Measurements from ENCODE around the gene CDK9. TPM values are rescaled to one million over a fixed set of nuclear protein-coding genes. Genes with fewer than 3 reads are reported as not detected.
A peak's percentile ranks its signal among the peaks of the same experiment; 100 is the strongest.
"Not testable (repeated sequence)": the region's sequence is repeated elsewhere in the genome, so short reads cannot be mapped to it uniquely, and the experiment has no call there.

The CDK9 gene
- total and polyA plus RNA-seq, 7 donors: 26.5 to 46.1 (median 39.3) TPM

DNA sequence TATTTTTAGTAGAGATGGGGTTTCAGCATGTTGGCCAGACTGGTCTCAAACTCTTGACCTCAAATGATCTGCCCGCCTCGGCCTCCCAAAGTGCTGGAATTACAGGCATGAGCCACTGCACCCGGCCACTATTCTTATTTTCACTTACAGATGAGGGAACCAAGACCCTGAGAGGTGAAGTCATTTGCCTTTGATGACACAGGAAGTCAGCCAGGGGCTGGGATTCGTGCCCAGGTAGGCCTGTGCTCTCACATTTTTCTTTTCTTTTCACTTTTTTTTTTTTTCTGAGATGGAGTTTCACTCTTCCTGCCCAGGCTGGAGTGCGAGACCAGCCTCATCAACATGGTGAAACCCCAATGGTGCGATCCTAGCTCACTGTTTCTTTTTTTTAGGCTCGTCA, 46.4 kb downstream of the CDK9 start:
- DNase-seq (no peak), ATAC-seq (no peak)
- intact Hi-C loops (cut with DNase I): no loop called here
- Histone ChIP-seq H3K27me3 (ENCODE audit: insufficient read depth in 3 of 3, low read length in 2 of 3) (no peaks in the 10 kb centered on the region), H3K4me3 (no peak overlapping the region), H3K27ac (no peak overlapping the region), H3K36me3 (ENCODE audit: insufficient read depth in 1 of 2, low read depth in 1 of 2) (peaks cover 0 to 8% of the 10 kb centered on the region in 2 donors), H3K4me1 (peaks cover 32% of the 10 kb centered on the region), H3K9me3 (no peaks in the 10 kb centered on the region)
- 35 to 59% (median 42%) methylated on average over 7 of the region's 7 CpGs for WGBS, 3 donors
- TF ChIP-seq, protein P1, sequence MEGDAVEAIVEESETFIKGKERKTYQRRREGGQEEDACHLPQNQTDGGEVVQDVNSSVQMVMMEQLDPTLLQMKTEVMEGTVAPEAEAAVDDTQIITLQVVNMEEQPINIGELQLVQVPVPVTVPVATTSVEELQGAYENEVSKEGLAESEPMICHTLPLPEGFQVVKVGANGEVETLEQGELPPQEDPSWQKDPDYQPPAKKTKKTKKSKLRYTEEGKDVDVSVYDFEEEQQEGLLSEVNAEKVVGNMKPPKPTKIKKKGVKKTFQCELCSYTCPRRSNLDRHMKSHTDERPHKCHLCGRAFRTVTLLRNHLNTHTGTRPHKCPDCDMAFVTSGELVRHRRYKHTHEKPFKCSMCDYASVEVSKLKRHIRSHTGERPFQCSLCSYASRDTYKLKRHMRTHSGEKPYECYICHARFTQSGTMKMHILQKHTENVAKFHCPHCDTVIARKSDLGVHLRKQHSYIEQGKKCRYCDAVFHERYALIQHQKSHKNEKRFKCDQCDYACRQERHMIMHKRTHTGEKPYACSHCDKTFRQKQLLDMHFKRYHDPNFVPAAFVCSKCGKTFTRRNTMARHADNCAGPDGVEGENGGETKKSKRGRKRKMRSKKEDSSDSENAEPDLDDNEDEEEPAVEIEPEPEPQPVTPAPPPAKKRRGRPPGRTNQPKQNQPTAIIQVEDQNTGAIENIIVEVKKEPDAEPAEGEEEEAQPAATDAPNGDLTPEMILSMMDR (IDR thresholded peaks at IDR 0.05): no peak

DNA sequence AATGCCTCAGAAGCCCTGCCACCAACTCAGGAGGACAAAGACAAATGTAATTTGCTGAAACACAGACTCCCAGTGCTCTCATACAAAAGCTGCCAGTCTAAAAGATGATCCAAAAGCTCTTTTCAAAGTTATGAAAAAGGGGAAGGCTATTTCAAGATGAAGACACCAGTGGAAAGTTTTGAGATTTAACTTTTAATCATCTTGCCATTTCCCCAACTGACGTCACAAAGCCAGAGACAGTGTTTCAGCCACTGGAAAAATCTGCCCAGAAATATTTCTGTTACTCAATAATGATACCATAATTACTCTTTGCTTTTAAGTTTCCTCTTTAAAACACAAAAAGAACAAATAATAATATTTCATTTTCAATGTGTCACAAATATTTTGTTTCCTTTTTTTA, 47.7 kb downstream of the CDK9 start:
- Histone ChIP-seq H3K27me3 (ENCODE audit: insufficient read depth in 3 of 3, low read length in 2 of 3) (no peaks in the 10 kb centered on the region), H3K4me1 (peaks cover 30% of the 10 kb centered on the region), H3K27ac (peak overlapping the region; percentile 71), H3K4me3 (no peak overlapping the region), H3K36me3 (ENCODE audit: insufficient read depth in 1 of 2, low read depth in 1 of 2) (peaks cover 0 to 8% of the 10 kb centered on the region in 2 donors), H3K9me3 (no peaks in the 10 kb centered on the region)
- WGBS, 3 donors: 21 to 48% (median 24%) methylated on average over 1 of the region's 1 CpG
- intact Hi-C loops (cut with DNase I): no loop called here
- ATAC-seq (no peak), DNase-seq (no peak)
- TF ChIP-seq, protein P1 (IDR thresholded peaks at IDR 0.05): no peak

DNA sequence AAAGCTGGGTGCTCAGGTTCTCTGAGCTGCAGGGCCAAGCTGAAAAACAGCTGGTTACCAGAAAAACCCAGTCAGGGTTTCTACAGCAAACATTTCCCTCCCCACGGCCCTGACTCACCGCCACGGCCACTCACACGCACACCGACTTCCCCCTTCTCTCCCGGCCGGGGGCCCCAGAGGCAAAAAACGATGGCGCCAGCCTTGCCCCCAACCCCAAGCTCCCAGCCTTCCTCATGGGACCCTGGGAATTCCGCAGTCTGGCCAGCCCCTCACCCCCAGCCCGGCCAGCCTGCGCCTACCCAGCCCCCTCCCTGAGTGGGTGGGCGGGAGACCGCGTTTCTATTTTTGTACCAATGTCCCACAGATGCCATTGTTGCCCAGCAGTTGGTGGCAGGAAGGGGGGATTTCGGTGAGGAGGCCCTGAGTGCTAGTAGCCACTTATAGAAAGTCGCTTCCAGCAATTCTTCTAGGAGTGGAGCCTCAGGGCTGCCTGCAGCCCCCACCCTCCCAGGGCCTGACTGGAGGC, 50.2 kb downstream of the CDK9 start:
- peak in 3 of 4 donors; percentile 11 to 33 (median 20) for ATAC-seq
- H3K36me3 ChIP-seq (ENCODE audit: insufficient read depth in 1 of 2, low read depth in 1 of 2): peaks cover 0 to 7% of the 10 kb centered on the region in 2 donors

DNA sequence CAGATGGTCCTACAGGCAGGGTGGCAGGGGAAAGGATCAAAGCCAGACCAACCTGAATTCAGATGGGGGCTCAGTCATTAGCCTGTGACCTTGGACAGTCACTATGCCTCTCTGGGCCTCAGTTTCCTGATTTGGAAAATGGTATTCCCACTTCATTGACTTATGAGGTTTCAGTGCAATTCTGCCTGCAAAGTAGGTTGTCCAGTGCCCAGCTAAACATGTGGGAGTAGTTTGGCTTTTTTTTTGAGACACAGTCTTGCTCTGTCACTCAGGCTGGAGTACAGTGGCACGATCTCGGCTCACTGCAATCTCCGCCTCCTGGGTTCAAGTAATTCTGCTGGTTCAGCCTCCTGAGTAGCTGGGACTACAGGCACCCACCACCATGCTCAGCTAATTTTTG, 50.7 kb downstream of the CDK9 start:
- intact Hi-C loops (cut with DNase I); H3K9me3 ChIP-seq; H3K27me3 ChIP-seq (ENCODE audit: insufficient read depth in 3 of 3, low read length in 2 of 3); ATAC-seq; H3K4me3 ChIP-seq; DNase-seq: not testable (repeated sequence)
- H3K4me1 ChIP-seq: peaks cover 23% of the 10 kb centered on the region
- peak overlapping the region; percentile 71 for H3K27ac ChIP-seq
- peaks cover 0 to 11% of the 10 kb centered on the region in 2 donors for H3K36me3 ChIP-seq (ENCODE audit: insufficient read depth in 1 of 2, low read depth in 1 of 2)
- WGBS, 3 donors: 54 to 68% (median 65%) methylated on average over 3 of the region's 3 CpGs

More for the DNA sequence above, 50.2 kb downstream of the CDK9 start:
- Histone ChIP-seq H3K27me3 (ENCODE audit: insufficient read depth in 3 of 3, low read length in 2 of 3) (no peaks in the 10 kb centered on the region), H3K27ac (peak overlapping the region; percentile 71), H3K4me1 (peaks cover 23% of the 10 kb centered on the region), H3K4me3 (no peak overlapping the region), H3K9me3 (no peaks in the 10 kb centered on the region)
- intact Hi-C loops (cut with DNase I): no loop called here
- DNase-seq: peak; percentile 70 to 74
- 41 to 48% (median 43%) methylated on average over 14 to 17 of the region's 17 CpGs for WGBS, 3 donors
- TF ChIP-seq, protein P1 (IDR thresholded peaks at IDR 0.05): no peak

DNA sequence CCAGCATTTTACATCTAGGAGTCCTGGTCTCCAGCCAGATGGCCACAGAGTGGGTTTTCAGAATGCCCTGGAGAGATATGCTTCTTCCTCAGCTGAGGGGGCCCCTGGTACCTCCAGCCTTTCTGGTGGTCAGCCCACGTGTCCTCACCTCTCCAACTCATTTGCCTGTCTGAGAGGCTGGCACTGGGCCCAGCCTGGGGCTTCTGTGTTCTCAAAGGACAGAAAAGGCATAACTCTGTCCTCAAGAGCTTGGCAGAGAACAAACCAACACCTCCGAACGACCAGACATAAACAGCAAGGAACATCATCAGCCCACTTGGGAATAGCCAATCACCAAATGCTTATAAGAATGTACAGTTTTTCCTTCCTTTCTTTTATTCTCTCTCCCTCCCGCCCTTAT, 51.5 kb downstream of the CDK9 start:
- Histone ChIP-seq H3K27ac (peak overlapping the region; percentile 71), H3K4me1 (peaks cover 23% of the 10 kb centered on the region), H3K4me3 (no peak overlapping the region), H3K36me3 (ENCODE audit: insufficient read depth in 1 of 2, low read depth in 1 of 2) (peaks cover 0 to 17% of the 10 kb centered on the region in 2 donors), H3K9me3 (no peaks in the 10 kb centered on the region), H3K27me3 (ENCODE audit: insufficient read depth in 3 of 3, low read length in 2 of 3) (no peaks in the 10 kb centered on the region)
- intact Hi-C loops (cut with DNase I): no loop called here
- no peak for DNase-seq
- ATAC-seq: no peak
- TF ChIP-seq, protein P1 (IDR thresholded peaks at IDR 0.05): no peak
- 59 to 73% (median 60%) methylated on average over 4 of the region's 4 CpGs for WGBS, 3 donors

Measured in psoas muscle (tissue), 8 donors.